ENCODE results near the gene PRKACB. TPM values are rescaled to one million over a fixed set of nuclear protein-coding genes. Genes with fewer than 3 reads are reported as not detected.
A peak's percentile ranks its signal among the peaks of the same experiment; 100 is the strongest.
"Not testable (repeated sequence)": the region's sequence is repeated elsewhere in the genome, so short reads cannot be mapped to it uniquely, and the experiment has no call there.

PRKACB gene
- total RNA-seq, 2 experiments from 2014 or later = 16.6 to 38.5 TPM

- ChIA-PET POLR2A (interaction anchor here (0.7 kb wide), 1 partner anchor 20 kb away, joined by 5 read pairs; no protein-coding TSS in a partner anchor), CTCF (ENCODE audit: unreplicated experiment) (no interaction called here)
- H3K4me3 ChIP-seq (ENCODE audit: low read depth, low read length, poor library complexity, severe bottlenecking) = no peak overlapping the region
- H2AFZ ChIP-seq (ENCODE audit: low read length) = no peak overlapping the region
- TF ChIP-seq CTCF (conservative IDR thresholded peaks at IDR 0.05; ENCODE audit: low read length) = 0 out of 2 replicates have a peak, but pooled peaks have one; percentile 18
- no peak for TF ChIP-seq EZH2phosphoT487 (IDR thresholded peaks at IDR 0.05; ENCODE audit: borderline replicate concordance, low read depth, low read length)
- no peaks in the 10 kb centered on the region for H3K79me2 ChIP-seq (ENCODE audit: insufficient read depth, low read depth, low read length)
- DNase-seq (ENCODE audit: low spot score) = no peak
- H3K9me3 ChIP-seq (ENCODE audit: low read length) = peaks cover 16% of the 10 kb centered on the region; the same call in 1 of the 2 replicates
- intact Hi-C loops (cut with micrococcal nuclease; ENCODE audit: unreplicated experiment) = no loop called here
- no TSS peak for BruUV-seq (replicated peaks)
- peaks cover 25% of the 10 kb centered on the region for H3K36me3 ChIP-seq (ENCODE audit: insufficient read depth, low read length)
- no peaks in the 10 kb centered on the region for H3K9me2 ChIP-seq (ENCODE audit: insufficient read depth, low read length)
- no peak overlapping the region for H3K4me2 ChIP-seq (ENCODE audit: low read length)
- H4K20me1 ChIP-seq (ENCODE audit: insufficient read depth, low read length) = no peaks in the 10 kb centered on the region
- no peaks in the 10 kb centered on the region for H3K4me1 ChIP-seq (ENCODE audit: insufficient read depth, low read length, poor library complexity, severe bottlenecking)
- H3K27ac ChIP-seq (ENCODE audit: low read depth, low read length, poor library complexity, severe bottlenecking) = no peak overlapping the region
These were observed 79.8 kb downstream of the PRKACB start for GRCh38 chr1:84223751-84224432.

GRCh38 chr1:84224905-84225304 is 80.8 kb downstream of the PRKACB start:
- Histone ChIP-seq H2AFZ (ENCODE audit: low read length) (no peak overlapping the region), H3K79me2 (ENCODE audit: insufficient read depth, low read depth, low read length) (no peaks in the 10 kb centered on the region), H3K4me3 (ENCODE audit: low read depth, low read length, poor library complexity, severe bottlenecking) (no peak overlapping the region), H3K4me1 (ENCODE audit: insufficient read depth, low read length, poor library complexity, severe bottlenecking) (no peaks in the 10 kb centered on the region), H4K20me1 (ENCODE audit: insufficient read depth, low read length) (no peaks in the 10 kb centered on the region), H3K36me3 (ENCODE audit: insufficient read depth, low read length) (peaks cover 15% of the 10 kb centered on the region), H3K4me2 (ENCODE audit: low read length) (no peak overlapping the region), H3K9me2 (ENCODE audit: insufficient read depth, low read length) (no peaks in the 10 kb centered on the region), H3K27ac (ENCODE audit: low read depth, low read length, poor library complexity, severe bottlenecking) (no peak overlapping the region), H3K9me3 (ENCODE audit: low read length) (peaks cover 11% of the 10 kb centered on the region; the same call in 1 of the 2 replicates)
- BruUV-seq (replicated peaks) = no TSS peak
- DNase-seq (ENCODE audit: low spot score) = no peak
- TF ChIP-seq CTCF (conservative IDR thresholded peaks at IDR 0.05; ENCODE audit: low read length) (no peak), EZH2phosphoT487 (IDR thresholded peaks at IDR 0.05; ENCODE audit: borderline replicate concordance, low read depth, low read length) (no peak)
- POLR2A ChIA-PET = no interaction called here
- intact Hi-C loops (cut with micrococcal nuclease; ENCODE audit: unreplicated experiment) = no loop called here
- CTCF ChIA-PET (ENCODE audit: unreplicated experiment) = no interaction called here

- Histone ChIP-seq H3K36me3 (ENCODE audit: insufficient read depth, low read length) (peaks cover 15% of the 10 kb centered on the region), H3K4me2 (ENCODE audit: low read length) (no peak overlapping the region), H3K27ac (ENCODE audit: low read depth, low read length, poor library complexity, severe bottlenecking) (no peak overlapping the region), H4K20me1 (ENCODE audit: insufficient read depth, low read length) (no peaks in the 10 kb centered on the region), H3K4me3 (ENCODE audit: low read depth, low read length, poor library complexity, severe bottlenecking) (no peak overlapping the region), H3K9me3 (ENCODE audit: low read length) (peaks cover 10% of the 10 kb centered on the region; the same call in 1 of the 2 replicates), H2AFZ (ENCODE audit: low read length) (no peak overlapping the region), H3K9me2 (ENCODE audit: insufficient read depth, low read length) (no peaks in the 10 kb centered on the region), H3K79me2 (ENCODE audit: insufficient read depth, low read depth, low read length) (no peaks in the 10 kb centered on the region), H3K4me1 (ENCODE audit: insufficient read depth, low read length, poor library complexity, severe bottlenecking) (no peaks in the 10 kb centered on the region)
- BruUV-seq (replicated peaks) = no TSS peak
- POLR2A ChIA-PET = interaction anchor here (0.7 kb wide), 1 partner anchor 491 kb away, joined by 3 read pairs; no protein-coding TSS in a partner anchor
- peak; percentile 9 for DNase-seq (ENCODE audit: low spot score)
- CTCF ChIA-PET (ENCODE audit: unreplicated experiment) = no interaction called here
- intact Hi-C loops (cut with micrococcal nuclease; ENCODE audit: unreplicated experiment) = no loop called here
- TF ChIP-seq CTCF (conservative IDR thresholded peaks at IDR 0.05; ENCODE audit: low read length) (no peak), EZH2phosphoT487 (IDR thresholded peaks at IDR 0.05; ENCODE audit: borderline replicate concordance, low read depth, low read length) (no peak)
These were observed 81.6 kb downstream of the PRKACB start for GRCh38 chr1:84225646-84226045.

- intact Hi-C loops (cut with micrococcal nuclease; ENCODE audit: unreplicated experiment); CTCF ChIA-PET (ENCODE audit: unreplicated experiment); H3K4me2 ChIP-seq (ENCODE audit: low read length); H3K27ac ChIP-seq (ENCODE audit: low read depth, low read length, poor library complexity, severe bottlenecking); H2AFZ ChIP-seq (ENCODE audit: low read length); H4K20me1 ChIP-seq (ENCODE audit: insufficient read depth, low read length); H3K9me2 ChIP-seq (ENCODE audit: insufficient read depth, low read length); POLR2A ChIA-PET; H3K4me3 ChIP-seq (ENCODE audit: low read depth, low read length, poor library complexity, severe bottlenecking); DNase-seq (ENCODE audit: low spot score); H3K4me1 ChIP-seq (ENCODE audit: insufficient read depth, low read length, poor library complexity, severe bottlenecking); H3K79me2 ChIP-seq (ENCODE audit: insufficient read depth, low read depth, low read length); H3K9me3 ChIP-seq (ENCODE audit: low read length): not testable (repeated sequence)
- peaks cover 24% of the 10 kb centered on the region for H3K36me3 ChIP-seq (ENCODE audit: insufficient read depth, low read length)
- TSS peak; percentile 50 for BruUV-seq (replicated peaks)
These were observed 88.6 kb downstream of the PRKACB start for GRCh38 chr1:84232676-84233075.
